Ovary (tissue), 3 donors: Measurements from ENCODE around the gene ANXA4.

Experiments used
- POLR2A ChIP-seq: fragments of 450-650 bp; IDR thresholded peaks from one replicate; pipeline ENCODE4 v1.6.1; 2017; ENCODE audit warnings: antibody characterized with exemption, mild to moderate bottlenecking, moderate library complexity
- TF ChIP-seq, protein P1 (sequence below), 3 donors: fragments of 450-650 bp in 2 of 3; fragments of 200-600 bp in 1 of 3; IDR thresholded peaks; one replicate each; pipeline versions ENCODE4 v1.5.1 to v1.8.0; 2016 to 2022; ENCODE audit warnings: antibody characterized with exemption in 3 of 3, mild to moderate bottlenecking in 1 of 3
- donor health status: DM: no; HTN: no; CAD: no.

DNA sequence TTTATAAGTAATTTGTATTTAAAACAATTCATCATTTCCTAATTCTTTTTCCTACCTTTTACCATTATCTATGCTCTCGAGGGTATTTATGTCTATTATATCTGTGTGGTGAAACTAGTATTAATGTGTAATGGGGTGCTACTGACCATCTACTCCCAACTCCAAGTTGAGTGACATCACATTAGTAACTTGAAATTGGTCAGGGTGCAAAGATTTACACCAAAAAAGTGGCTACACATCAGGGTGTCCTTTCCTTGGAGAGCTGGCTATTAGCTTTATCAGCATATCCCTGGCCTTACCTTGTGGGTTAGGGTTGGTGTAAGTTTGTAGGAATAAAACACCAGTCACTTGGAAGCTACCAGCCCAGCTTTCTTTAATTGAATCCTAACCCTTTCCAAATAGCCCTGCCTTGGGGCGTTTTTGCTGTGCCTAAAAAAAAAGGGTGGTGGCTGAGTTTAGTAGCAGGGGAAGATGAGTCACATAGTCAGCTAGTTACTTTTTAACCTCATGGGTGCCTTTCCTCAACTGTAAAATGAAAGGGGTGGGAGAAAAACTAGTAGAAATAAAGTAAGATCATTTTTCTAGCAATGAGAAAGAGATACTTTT lies 14.0 kb downstream of the ANXA4 start:
- TF ChIP-seq, protein P1, sequence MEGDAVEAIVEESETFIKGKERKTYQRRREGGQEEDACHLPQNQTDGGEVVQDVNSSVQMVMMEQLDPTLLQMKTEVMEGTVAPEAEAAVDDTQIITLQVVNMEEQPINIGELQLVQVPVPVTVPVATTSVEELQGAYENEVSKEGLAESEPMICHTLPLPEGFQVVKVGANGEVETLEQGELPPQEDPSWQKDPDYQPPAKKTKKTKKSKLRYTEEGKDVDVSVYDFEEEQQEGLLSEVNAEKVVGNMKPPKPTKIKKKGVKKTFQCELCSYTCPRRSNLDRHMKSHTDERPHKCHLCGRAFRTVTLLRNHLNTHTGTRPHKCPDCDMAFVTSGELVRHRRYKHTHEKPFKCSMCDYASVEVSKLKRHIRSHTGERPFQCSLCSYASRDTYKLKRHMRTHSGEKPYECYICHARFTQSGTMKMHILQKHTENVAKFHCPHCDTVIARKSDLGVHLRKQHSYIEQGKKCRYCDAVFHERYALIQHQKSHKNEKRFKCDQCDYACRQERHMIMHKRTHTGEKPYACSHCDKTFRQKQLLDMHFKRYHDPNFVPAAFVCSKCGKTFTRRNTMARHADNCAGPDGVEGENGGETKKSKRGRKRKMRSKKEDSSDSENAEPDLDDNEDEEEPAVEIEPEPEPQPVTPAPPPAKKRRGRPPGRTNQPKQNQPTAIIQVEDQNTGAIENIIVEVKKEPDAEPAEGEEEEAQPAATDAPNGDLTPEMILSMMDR (IDR thresholded peaks at IDR 0.05), result no peak
- no peak for TF ChIP-seq POLR2A
